Measurements from ENCODE around the gene PSMD9. TPM values are rescaled to one million over a fixed set of nuclear protein-coding genes. Genes with fewer than 3 reads are reported as not detected.

The PSMD9 gene, protein sequence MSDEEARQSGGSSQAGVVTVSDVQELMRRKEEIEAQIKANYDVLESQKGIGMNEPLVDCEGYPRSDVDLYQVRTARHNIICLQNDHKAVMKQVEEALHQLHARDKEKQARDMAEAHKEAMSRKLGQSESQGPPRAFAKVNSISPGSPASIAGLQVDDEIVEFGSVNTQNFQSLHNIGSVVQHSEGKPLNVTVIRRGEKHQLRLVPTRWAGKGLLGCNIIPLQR
- 35.3 to 36.4 TPM (median 36.2 TPM) in 3 replicates for total RNA-seq (2021)
- Bru-seq, nascent RNA, result percentile 61 among the genes with signal in this experiment
- long read RNA-seq, experiment 1, transcript PSMD9-207 (6 exons, 2,784 nt), result major isoform, 76 of 86 reads
- long read RNA-seq, experiment 1, partial matches to known transcripts, result 1 of 86 reads
- long read RNA-seq, experiment 1, other reads (novel, unspliced or antisense), result 3 of 86 reads
- long read RNA-seq, experiment 2, transcript PSMD9-207 (6 exons, 2,784 nt), result major isoform, 38 of 49 reads
- long read RNA-seq, experiment 2, partial matches to known transcripts, result 3 of 49 reads
- long read RNA-seq, experiment 2, other reads (novel, unspliced or antisense), result 4 of 49 reads
- long read RNA-seq, experiment 3, transcript PSMD9-201 (6 exons, 2,307 nt), result minor isoform, 9 of 159 reads
- long read RNA-seq, experiment 3, transcript PSMD9-207 (6 exons, 2,784 nt), result major isoform, 145 of 159 reads
- long read RNA-seq, experiment 3, partial matches to known transcripts, result 0 of 159 reads
- long read RNA-seq, experiment 3, other reads (novel, unspliced or antisense), result 3 of 159 reads

- ATAC-seq (peak; percentile 94), DNase-seq (ENCODE audit: low spot score) (peak; percentile 98)
- ChIA-PET CTCF (interaction anchor here (0.7 to 5.1 kb wide), 15 partner anchors 9 to 198 kb away, joined by 3 to 68 read pairs (median 4); partner anchors contain the start of genes CFAP251, MLXIP, RHOF and SETD1B), POLR2A (interaction anchor here (0.6 to 1.7 kb wide), 7 partner anchors 27 to 106 kb away, joined by 3 to 8 read pairs (median 3); partner anchors contain the start of gene RHOF)
- Mint-ChIP-seq H3K36me3 (no peaks in the 10 kb centered on the region), H3K27me3 (ENCODE audit: low read depth) (peaks cover 26% of the 10 kb centered on the region), H3K4me3 (peak within 1 kb of the TSS; percentile 95), H3K4me1 (peaks cover 20% of the 10 kb centered on the region), H3K27ac (peak within 1 kb of the TSS; percentile 99), H3K9me3 (peaks cover 5% of the 10 kb centered on the region; the same call in 1 of the 2 replicates)
- TF ChIP-seq ZNF263 (CRISPR knock-in tag; IDR thresholded peaks at IDR 0.05; ENCODE audit: low read depth) (no peak), USF2 (CRISPR knock-in tag; IDR thresholded peaks at IDR 0.05) (peak; percentile 95), EMX1 (CRISPR knock-in tag; IDR thresholded peaks at IDR 0.05) (no peak), MLX (CRISPR knock-in tag; IDR thresholded peaks at IDR 0.05) (no peak), ZNF396 (CRISPR knock-in tag; IDR thresholded peaks at IDR 0.05; ENCODE audit: borderline replicate concordance) (0 out of 2 replicates have a peak, but pooled peaks have one; percentile 79), FOXP4 (CRISPR knock-in tag; IDR thresholded peaks at IDR 0.05) (peak; percentile 95), CREM (CRISPR knock-in tag; IDR thresholded peaks at IDR 0.05) (peak; percentile 69; the same call in 1 of the 2 replicates), SP1 (CRISPR knock-in tag; conservative IDR thresholded peaks at IDR 0.05) (peak; percentile 97), TEAD1 (CRISPR knock-in tag; IDR thresholded peaks at IDR 0.05) (peak; percentile 94), SMAD3 (CRISPR knock-in tag; IDR thresholded peaks at IDR 0.05; ENCODE audit: borderline replicate concordance) (peak; percentile 95), MXD4 (CRISPR knock-in tag; IDR thresholded peaks at IDR 0.05; ENCODE audit: borderline replicate concordance) (peak; percentile 57; the same call in 1 of the 2 replicates), IRF1 (CRISPR knock-in tag; IDR thresholded peaks at IDR 0.05) (peak; percentile 64; the same call in 1 of the 2 replicates), MYBL2 (CRISPR knock-in tag; IDR thresholded peaks at IDR 0.05) (peak; percentile 89; the same call in 1 of the 2 replicates), ZNF138 (CRISPR knock-in tag; conservative IDR thresholded peaks at IDR 0.05) (no peak), ZSCAN18 (CRISPR knock-in tag; IDR thresholded peaks at IDR 0.05) (no peak), ZNF416 (CRISPR knock-in tag; IDR thresholded peaks at IDR 0.05) (no peak), ZBTB43 (CRISPR knock-in tag; IDR thresholded peaks at IDR 0.05) (peak; percentile 71; the same call in 1 of the 2 replicates)
- TF ChIP-seq, protein P1, sequence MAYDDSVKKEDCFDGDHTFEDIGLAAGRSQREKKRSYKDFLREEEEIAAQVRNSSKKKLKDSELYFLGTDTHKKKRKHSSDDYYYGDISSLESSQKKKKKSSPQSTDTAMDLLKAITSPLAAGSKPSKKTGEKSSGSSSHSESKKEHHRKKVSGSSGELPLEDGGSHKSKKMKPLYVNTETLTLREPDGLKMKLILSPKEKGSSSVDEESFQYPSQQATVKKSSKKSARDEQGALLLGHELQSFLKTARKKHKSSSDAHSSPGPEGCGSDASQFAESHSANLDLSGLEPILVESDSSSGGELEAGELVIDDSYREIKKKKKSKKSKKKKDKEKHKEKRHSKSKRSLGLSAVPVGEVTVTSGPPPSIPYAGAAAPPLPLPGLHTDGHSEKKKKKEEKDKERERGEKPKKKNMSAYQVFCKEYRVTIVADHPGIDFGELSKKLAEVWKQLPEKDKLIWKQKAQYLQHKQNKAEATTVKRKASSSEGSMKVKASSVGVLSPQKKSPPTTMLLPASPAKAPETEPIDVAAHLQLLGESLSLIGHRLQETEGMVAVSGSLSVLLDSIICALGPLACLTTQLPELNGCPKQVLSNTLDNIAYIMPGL (CRISPR knock-in tag; IDR thresholded peaks at IDR 0.05), result peak; percentile 98
- TF ChIP-seq, protein P2, sequence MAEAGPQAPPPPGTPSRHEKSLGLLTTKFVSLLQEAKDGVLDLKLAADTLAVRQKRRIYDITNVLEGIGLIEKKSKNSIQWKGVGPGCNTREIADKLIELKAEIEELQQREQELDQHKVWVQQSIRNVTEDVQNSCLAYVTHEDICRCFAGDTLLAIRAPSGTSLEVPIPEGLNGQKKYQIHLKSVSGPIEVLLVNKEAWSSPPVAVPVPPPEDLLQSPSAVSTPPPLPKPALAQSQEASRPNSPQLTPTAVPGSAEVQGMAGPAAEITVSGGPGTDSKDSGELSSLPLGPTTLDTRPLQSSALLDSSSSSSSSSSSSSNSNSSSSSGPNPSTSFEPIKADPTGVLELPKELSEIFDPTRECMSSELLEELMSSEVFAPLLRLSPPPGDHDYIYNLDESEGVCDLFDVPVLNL (CRISPR knock-in tag; IDR thresholded peaks at IDR 0.05; ENCODE audit: borderline replicate concordance, low read depth), result no peak
- TF ChIP-seq, protein P3, sequence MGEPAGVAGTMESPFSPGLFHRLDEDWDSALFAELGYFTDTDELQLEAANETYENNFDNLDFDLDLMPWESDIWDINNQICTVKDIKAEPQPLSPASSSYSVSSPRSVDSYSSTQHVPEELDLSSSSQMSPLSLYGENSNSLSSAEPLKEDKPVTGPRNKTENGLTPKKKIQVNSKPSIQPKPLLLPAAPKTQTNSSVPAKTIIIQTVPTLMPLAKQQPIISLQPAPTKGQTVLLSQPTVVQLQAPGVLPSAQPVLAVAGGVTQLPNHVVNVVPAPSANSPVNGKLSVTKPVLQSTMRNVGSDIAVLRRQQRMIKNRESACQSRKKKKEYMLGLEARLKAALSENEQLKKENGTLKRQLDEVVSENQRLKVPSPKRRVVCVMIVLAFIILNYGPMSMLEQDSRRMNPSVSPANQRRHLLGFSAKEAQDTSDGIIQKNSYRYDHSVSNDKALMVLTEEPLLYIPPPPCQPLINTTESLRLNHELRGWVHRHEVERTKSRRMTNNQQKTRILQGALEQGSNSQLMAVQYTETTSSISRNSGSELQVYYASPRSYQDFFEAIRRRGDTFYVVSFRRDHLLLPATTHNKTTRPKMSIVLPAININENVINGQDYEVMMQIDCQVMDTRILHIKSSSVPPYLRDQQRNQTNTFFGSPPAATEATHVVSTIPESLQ (CRISPR knock-in tag; IDR thresholded peaks at IDR 0.05), result no peak
These were observed at the start of gene PSMD9 for GRCh38 chr12:121888478-121889273. Gene PSMD9, plus strand, starts transcription at chr12:121888790. Its CDS starts 67 bp downstream, at chr12:121888857.

Measured in WTC11 (cell line).